ENCODE measurements around the gene RAB11FIP5.
"Not testable (repeated sequence)": the region's sequence is repeated elsewhere in the genome, so short reads cannot be mapped to it uniquely, and the experiment has no call there.

GRCh38 chr2:73065070-73065469 is 47.7 kb downstream of the RAB11FIP5 start:
- not testable (repeated sequence) for TF ChIP-seq CTCF (IDR thresholded peaks at IDR 0.05; ENCODE audit: low read length); EZH2 (IDR thresholded peaks at IDR 0.05; ENCODE audit: borderline replicate concordance, low read length)
